Limb (tissue), 2 donors: ENCODE data around the gene SMU1.
"Not testable (repeated sequence)": the region's sequence is repeated elsewhere in the genome, so short reads cannot be mapped to it uniquely, and the experiment has no call there.

Experiments
- DNase-seq, 2 donors: peaks; one replicate each; pipeline ENCODE4 v3.0.0-alpha.2; 2016; ENCODE audit errors: extremely low spot score in 2 of 2

Gene SMU1

DNA sequence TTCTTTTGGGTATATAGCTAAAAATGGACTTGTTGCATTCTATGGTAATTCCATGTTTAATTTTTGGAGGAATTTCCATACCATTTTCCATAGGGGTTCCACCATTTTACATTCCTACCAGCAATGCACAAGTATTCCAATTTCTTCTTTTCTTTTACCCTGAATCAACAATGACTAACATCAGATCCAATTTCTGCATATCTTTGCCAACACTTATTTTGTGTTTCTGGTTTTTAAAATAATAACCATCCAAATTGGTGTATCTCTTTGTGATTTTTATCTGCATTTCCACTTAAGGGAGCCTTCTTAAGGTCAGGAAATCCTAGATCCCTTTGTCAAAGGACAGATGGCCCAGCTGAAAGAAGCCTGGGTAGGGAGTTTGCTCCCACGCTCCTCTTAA, 29.5 kb upstream of the SMU1 start:
- DNase-seq = no peak

DNA sequence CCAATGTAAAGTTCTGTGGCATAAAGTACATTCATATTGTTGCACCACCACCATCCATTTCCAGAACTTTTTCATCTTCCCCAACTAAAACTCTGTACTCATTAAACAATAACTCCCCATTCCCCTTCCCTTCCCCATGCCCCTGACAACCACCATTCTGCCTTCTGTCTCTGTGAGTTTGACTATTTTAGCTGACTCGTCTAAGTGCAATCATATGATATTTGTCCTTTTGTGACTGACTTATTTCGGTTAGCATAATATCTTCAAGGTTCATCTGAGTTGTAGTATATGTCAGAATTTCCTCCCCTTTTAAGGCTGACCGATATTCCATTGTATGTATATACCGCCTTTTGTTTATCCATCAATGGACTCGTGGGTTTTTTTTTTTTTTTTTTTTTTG, 29.0 kb upstream of the SMU1 start:
- no peak for DNase-seq

DNA sequence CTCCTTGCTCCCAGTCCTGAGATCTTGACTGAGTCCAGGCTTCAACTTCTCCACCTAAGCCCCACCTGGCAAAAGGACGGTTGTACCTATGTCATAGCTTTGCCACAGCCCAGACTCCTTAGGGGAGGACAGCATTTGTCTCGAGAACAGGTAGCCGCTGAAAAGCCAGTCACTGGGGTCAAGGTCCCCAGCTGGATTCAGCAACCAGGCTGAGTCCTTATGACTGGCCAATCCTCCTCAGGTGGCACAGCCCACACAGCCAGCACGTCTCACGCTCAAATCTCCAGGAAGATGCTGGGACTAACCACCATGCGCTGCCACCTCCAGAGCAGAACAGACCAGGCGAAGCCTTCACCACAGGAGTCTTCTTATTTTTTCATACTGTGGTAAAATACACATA, 27.9 kb upstream of the SMU1 start:
- no peak for DNase-seq

DNA sequence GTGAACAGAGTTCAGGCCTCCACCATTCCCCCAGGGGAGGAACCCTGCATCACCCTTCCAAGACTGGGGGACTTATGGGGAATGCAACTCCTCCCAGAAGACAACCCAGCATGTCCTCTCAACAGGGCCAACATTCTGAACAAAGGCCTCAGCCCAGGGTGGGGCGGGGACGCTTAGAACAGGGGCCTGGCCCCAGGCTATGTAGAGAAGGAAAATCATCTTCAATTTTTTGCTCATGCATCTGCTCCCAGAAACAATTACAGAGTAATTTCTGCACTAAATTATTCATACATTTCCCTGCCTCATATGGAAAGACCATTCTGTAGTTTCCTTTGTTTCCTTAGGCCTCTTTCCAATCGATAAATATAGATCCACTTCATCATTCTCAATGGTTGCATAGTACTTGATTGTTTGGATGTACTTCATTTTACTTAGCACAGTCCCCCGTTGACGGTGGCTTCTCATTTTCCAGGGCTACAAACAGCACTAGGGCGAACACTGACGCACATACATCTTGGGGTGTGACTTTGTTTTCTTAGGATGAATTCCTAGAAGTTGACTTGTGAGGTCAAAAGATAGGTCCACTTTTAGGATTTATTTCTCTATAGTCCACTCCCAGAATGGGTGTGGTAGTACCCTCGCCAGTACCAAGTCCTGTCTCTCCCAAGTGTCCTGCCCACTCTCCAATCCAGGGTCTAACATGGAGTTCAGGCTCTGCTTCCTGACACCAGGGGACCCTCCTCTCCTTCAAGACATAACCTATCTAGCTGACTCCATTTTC, 27.2 kb upstream of the SMU1 start:
- no peak for DNase-seq

DNA sequence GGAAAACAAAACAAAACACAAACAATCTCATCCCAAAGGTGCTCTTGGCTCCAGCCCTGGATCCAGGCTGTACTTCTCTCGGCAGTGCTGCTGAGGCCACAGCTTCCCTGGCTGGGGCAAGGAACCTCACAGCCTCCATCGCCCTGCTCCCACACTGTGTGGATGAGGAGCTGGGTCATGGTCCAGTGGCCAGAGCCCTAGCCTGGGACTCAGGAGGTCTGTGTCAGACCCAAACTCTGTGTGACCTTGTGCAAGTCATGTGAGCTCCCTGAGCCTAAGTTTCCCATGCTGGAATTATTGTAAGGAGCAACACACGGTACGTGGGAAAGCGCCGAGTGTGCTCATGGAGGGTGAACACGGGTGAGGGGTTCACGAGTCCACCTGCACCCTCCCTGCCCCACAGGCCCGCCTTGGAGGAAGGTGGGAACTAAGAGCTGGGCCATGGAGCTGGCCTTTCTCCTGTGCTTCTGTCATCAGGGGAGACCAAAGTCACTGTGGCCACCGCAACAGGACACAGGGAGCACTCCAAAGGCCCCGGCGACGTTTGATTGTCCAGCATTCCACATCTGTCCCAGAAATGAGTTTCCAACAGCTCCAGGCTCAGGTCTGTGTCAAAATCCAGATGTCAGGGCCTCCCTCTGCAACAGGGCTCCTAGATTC, 26.2 kb upstream of the SMU1 start:
- no peak for DNase-seq

DNA sequence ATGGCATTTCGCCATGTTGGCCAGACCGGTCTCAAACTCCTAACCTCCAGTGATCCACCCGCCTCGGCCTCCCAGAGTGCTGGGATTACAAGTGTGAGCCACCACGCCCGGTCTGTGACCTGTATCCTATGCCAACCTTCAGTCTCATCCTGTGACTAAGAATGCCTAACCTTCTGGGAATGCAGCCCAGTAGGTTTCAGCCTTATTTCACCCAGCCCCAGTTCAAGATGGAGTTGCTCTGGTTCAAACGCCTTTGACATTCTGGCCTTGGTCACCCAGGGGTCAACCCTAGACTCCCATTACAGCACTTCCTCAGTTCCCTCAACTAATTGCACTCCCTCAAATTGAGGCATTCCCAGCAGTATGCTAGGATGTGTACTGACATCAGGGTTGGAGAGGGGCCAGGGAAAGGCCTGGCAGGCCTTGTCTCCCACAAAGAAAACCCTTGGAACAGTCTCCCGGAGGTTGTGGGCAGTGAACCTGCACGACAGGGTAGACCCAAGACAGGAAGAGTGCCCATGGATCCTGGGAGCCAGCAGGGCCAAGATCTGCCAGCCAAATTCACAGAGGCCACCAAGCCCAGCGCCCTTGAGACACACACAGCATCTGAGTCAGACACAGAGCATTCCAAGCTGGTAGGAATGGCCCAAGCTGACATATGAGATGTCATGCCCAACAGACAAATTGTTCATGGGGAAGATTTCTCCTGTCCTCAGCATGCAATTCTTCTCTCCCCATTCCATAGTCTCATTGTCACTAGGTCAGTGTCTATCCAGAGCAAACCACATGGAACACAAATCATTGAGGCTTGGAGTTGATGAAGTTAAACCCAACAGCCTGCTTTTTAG, 24.9 kb upstream of the SMU1 start:
- DNase-seq = no peak

DNA sequence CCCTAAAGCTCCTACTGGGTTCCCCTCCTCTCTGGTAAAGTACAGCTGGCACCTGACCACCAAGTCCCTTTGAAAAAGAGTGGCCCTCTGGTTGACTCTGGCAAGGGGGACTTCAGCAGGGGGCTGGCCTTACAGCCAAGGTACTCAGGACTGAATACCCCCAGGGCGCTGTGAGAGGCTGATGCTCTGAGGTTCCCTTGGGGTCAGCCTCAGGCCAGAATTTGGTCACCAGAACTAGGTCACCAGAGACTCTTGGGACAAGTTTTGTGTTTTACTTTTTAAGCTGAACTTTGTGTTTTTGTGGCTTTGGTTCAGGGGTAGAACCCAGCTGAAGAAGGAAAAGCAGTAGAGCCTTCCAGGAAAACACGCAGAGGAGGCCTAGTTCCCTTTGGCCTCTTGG, 23.3 kb upstream of the SMU1 start:
- no peak for DNase-seq

DNA sequence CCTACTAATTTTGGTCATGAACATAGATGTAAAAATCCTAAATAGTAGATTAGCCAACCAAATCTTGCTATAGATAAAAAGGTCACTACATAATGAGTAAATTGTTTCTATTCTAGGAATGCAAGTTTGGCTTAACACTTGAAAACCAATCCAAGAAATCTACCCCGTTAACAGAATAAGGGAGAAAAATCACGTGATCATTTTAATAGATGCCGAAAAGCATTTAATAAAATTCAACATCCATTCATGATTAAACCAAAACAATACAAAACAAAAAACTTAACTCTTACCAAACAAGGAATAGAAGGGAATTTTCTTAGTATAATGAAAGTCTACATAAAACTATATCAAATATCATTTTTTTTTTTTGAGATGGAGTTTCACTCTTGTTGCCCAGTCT, 20.7 kb upstream of the SMU1 start:
- DNase-seq = no peak

DNA sequence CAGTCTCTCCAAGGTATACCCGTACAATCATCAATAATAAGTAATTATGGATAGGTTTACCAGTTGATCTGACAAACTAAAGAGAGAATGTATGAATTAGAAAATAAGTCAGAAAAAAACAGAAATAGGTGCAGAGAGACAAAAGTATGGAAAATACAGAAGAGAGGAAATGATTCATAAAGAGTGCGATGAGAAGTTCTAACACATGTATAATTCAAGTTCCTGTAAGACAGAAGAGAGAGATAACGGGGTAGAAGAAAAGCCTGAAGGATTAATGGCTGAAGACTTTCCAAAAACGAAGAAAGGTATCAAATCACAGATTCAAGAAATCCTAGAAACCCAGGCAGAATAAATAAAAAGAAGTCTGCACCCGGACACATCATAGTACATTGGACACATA, 16.2 kb upstream of the SMU1 start:
- no peak for DNase-seq

DNA sequence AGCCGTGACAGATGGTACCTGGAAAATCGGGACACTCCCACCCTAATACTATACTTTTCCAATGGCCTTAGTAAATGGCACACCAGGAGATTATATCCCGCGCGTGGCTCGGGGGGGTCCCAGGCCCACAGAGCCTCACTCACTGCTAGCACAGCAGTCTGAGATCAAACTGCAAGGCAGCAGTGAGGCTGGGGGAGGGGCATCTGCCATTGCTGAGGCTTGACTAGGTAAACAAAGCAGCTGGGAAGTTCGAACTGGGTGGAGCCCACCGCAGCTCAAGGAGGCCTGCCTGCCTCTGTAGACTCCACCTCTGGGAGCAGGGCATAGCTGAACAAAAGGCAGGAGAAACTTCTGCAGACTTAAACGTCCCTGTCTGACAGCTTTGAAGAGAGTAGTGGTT, 9.2 kb upstream of the SMU1 start:
- not testable (repeated sequence) for DNase-seq

DNA sequence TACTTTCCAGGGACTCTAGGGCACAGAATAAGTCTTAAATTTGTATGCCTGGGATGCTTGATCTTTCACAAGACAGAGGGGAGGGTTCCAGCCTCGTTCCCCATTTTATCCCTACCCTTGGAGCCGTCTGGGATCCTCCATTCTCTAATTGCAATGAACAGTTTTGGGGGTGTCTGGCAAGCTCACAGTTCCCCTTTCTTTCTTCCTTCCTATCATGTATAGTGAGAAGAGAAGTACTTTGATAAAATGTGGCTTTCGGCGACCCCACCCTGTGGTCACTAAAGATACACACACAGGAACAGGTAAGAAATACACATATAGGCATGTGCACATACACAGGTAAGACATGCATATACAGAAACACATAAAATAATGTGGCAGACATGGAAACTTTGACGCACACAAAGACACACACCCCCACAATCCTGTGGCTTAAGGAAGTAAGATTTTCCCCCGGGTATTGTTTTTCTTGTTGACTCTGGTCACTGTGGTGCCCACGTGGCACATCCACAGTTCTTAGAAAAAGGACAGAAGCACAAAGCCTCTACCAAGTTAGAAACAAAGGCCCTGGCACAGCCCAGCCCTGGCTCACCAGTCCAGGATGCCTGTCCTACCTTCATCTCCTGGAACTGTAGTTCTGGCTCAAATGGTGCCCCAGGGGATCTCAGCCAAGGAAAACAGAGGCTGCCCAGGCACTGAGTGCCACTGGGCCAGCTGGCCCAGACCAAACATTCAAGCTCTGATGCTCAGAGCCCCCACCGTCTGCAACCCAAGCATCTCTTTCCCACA, 6.3 kb upstream of the SMU1 start:
- DNase-seq = no peak

DNA sequence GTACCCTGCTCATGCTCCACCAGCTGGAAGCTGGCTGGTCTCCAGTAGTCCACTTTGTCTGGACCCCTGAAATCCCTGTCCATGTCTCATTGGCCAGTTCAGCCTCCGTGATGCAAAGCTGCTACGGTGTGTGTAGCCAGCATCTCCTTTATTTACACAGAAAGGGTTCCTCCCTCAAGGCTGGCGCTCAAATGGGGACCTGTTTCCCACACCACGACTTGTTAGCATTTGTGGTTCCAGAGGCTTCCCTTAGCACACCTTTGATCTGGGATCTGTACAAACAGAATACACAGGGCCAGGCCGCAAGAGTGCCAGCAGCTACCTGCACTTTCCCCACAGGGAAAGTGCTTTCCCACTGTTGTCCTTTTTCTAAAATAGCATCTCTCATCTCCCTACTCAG, 5.7 kb upstream of the SMU1 start:
- no peak for DNase-seq

DNA sequence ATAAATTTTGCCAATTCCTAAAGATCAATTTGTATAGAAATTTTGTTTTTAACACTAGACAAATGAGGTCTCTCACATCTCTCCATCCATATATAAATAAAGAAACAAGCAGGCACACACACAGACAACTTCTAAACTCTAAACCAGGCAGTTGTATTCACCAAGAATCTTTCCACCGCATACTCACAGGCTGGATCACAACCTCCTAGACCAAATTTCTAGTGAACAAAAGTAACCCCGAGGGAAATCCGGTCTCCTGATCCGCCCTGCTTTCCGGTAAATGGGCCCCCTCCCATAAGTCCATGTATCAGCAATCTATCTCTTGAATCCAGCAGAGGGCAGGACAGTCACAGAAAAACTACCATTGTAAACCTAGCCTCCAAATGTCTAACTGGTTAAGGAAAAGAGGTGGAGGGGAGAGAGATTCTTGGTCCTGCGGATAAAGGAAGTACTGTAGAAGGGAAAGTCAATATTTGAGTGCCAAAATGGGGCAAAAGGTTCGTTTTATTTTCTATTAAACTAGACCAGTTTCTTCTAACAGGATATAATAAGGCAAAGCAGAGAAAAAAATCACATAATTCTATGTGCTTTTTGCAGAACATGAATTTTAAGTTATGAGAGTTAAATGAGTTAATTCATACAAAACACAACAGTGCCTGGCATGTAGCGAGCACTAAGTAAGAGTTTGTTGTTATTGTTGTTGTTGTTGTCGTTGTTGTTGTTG, 4.8 kb upstream of the SMU1 start:
- DNase-seq = peak; percentile 74 to 93

DNA sequence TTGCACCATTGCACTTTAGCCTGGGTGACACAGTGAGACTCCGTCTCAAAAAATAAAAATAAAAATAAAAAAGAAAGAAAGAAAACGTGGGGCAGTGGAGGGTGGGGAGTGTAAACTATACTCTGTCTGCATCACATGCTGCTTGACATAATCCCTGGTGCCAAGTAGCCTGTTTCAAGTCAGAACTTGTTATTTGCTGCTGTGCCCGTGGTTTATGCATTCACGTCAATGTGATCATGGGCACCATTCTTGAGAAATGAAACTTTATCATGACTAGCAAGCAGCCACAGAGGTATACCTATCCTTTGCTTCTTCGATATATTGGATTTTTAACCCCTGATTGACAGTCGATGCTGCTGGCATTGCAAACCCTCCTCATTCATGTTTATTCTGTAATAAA, 4.1 kb upstream of the SMU1 start:
- no peak for DNase-seq

DNA sequence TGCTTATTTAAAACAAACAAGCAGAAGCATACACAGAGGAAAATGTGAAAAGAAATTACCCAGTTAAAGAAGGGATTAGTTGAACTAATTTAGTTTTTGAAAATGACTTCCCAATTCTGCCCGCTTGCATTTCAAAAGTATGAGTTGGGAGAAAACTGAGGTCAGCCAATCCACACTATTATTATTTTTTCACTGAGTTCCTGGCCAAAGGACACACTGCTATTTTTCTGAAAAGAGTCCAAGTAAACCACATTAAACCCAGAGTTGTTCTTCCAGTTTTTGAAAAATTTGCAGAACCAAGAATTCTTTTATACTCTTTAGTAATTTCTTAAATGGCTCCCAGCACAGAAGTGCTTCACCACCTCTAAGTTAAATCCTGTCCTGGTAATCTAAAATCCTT, 7.5 kb downstream of the SMU1 start:
- DNase-seq = no peak

DNA sequence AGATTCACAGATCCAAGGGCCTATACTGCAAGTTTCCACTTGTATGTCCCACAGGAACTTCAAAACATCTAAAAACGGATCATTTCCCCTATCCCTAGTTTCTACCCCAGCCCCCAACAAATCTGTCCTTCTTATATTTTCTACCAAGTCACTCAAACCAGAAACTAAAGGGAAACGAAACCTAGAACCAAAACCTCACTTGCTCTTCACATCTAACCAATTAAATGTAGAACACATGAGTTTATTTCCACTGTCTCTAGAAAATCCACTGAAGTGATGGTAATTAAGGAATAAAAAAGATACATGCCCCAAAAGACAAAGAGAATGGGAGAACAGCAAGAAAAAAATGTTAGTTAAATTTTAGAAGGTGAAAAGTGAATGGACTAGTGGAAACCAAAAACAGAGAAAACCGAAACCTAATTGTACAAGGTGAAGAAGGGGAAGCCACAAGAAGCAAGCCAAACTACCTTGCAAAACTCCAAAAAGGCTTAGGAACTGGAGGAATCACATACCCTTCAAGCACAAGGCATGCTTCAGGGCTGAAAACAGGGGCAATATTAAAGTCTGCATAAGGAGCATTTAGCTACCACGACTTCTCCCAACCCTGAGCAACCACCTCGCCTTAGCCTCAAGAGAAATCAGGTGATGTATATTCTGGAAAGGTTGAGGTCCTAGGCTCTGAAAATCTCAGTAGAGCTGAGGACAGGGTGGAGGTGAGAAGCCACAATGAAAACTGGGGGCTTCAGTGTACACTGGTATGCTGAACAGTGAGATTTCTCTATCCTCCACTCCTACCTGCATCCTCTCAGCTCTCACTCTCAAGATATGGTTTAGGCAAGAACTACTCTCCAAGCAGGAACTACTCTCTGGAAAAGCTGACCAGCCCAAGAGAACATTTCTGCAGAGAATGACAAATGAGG, 11.1 kb downstream of the SMU1 start:
- no peak for DNase-seq

DNA sequence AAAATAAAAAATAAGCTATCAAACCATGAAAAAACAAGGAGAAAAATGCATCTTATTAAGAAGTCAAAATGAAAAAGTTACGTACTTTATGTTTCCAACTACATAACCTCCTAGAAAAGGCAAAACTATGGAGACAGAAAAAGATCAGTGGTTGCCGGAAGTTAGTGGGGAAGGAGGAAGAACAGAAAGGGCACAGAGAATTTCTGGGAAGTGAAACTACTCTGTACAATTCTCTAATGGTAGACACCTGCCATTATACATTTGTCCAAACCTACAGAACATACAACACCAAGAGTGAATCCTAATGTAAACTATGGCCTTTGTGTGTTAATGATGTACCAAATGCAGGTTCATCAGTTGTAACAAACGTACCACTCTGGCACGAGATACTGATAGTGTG, 25.3 kb downstream of the SMU1 start:
- no peak for DNase-seq

DNA sequence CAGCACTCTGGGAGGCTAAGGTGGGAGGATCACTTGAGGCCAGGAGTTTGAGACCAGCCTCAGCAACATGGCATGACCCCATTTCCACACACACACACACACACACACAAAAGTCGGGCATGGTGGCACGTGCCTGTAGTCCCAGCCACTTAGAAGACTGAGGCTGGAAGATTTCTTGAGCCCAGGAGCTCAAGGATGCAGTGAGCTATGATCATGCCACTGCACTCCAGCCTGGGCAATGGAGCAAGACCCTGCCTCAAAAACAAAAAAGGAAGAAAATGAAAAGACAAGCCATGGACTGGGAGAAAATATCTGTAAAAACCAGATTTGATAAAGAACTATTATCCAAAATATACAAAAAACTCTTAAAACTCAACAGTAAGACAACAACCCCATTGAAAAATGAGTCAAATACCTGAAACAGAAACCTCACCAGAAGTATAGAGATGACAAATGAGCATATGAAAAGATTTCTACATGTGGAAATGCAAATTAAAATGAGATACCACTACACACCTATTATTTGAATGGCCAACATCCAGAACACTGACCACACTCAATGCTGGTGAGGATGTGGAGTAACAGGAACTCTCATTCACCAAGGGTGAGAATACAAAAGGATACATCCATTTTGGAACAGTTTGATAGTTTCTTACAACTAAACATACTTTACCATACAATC, 26.7 kb downstream of the SMU1 start:
- no peak for DNase-seq

DNA sequence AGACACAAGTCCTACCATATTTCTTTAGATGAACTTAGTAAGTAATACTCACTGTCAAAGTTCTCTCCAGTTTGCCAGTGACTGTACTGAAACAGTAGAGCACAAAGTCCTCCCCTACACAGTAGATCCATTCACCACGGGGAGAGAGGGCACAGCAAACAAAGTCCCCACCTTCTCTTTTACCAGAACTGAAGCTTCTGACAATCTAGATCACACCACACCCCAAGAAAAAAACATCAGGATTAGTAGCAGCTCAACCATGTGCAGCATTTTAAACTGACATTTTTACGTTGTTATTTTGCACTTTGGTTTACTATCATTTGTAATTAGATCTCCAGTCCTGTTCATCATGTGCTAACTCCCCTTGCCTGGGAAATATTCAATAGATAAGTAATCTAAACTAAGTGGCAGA, 28.4 kb downstream of the SMU1 start:
- no peak for DNase-seq
